NCI-H2227 (cell line): ENCODE measurements around the gene MAP3K20.
A peak's percentile ranks its signal among the peaks of the same experiment; 100 is the strongest.
"Not testable (repeated sequence)": the region's sequence is repeated elsewhere in the genome, so short reads cannot be mapped to it uniquely, and the experiment has no call there.

Experiments
- DNase-seq: peaks from one replicate; lab custom pipeline; 2025; ENCODE audit not compliant: unreplicated experiment; lab: John Stamatoyannopoulos, UW

MAP3K20 gene

DNA sequence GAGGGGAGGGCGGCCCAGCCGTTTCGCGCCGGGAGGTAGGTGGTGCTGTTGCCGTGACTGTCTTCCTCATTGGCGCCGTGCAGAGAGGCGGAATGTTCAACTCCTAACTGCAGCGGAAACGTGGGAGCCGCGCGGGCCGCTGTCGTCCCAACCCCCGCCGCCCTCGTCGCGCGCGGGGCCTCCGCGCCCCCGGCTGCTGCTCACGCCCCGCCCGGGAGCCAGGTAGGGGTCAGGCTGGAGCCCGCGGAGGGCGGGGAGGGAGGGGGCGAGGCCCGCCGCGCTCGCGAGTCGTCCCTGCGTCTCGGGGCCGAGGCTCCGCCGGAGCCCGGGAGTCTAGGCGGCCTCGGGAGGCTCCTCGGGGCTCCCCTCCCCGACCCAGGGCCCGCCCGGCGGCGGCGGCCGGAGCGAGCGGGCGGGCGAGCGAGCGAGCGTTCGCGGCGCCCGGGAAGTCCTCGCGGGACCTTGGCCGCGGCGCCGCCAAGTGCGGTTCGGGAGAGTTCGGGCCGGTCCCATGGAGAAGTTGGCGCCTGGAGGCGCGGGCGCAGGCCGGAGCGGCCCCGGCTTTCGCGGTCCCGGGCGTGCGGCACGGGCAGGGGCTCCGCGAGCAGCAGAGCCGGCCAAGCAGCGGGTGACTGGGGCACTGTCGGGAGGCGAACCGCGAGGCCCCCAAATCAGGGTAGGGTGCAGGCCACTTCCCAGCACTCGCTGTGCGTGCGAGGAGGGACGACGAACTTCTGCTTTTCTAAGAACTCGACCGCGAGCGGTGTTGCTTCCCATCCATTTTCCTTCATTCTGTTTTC, at the start of gene MAP3K20:
Gene MAP3K20 (plus strand): TSS at position 66 of the 800 bp plus-strand sequence. CDS start 15,186 bp downstream, outside the sequence.
- peak; percentile 81 for DNase-seq

DNA sequence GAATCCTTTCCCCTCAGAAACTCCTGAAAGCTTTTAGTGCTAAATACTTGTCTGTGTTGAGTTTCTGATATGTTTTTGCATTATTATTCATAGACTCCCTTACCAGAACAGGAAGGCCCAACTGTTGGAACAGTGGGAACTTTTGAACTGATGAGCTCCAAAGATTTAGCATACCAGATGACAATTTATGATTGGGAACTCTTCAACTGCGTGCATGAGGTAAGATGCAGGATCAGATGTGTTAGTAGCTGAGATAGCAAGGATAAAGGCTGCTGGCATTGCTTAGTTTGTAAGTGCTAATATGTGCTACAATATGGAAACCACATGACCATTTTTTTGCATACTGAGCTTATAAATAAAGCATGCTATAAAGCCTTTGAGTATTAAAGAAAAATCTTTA, 49.2 kb upstream of the MAP3K20 start:
- no peak for DNase-seq

DNA sequence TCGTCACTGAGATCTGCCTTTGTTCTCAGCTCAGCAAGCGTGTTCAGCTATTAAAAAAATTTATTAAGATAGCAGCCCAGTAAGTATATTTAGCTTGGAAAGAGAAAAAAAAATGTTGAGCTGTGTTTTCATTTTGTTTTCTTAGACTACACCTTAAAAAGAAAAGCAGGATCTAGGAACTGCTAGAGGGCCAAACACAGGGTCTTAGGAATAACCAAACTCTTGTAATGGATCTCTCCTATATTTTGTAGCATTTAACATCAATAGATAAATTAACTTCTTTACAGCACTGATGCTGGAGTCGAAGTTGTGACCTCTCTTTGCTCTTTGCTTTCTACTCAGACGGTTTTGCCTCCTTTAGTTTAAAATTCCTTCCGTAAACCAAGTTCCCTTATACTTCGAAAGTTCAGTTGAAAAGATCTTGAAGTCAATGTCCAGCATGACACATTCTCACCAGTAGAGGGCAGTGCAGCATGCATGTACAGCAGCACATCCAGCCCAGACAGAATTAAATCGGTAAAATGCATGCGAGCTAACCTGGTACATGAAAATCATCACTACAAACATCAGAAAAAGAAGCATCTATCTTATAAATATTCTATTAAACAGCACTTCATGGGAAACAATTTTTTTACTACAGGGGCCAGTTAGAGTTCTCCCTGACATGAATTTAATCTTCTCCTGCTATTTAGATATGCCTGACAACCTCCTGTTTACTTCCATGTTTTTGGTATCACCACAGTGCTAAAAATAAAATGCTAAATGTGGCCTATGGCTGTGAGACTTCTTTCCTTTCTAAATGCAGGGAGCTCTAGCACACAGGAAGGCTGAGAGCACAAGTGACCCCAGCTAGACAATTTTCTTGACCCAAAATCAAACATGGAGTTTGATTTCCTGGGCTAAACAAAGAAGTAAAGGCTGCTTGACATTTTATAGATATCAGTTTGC, 48.2 kb upstream of the MAP3K20 start:
- peak; percentile 93 for DNase-seq

DNA sequence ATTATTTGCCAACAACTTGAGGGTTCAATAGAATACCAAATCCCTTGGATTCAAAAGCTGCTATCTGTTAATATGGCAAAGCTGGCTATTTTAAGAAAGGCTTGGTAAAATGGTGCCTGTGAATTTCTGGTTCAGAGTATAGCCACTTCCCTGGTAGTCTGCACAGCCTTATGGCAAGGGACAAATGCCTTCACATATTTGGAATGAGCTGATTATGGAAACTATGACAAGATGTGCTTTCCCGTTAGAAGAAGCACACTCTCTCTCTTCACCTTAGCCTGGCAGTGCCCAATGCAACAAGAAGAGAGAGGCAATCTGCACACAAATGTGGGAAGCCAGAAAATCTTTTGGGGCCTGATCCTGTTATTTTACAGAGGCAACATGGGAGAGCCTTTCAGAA, 47.5 kb upstream of the MAP3K20 start:
- no peak for DNase-seq

DNA sequence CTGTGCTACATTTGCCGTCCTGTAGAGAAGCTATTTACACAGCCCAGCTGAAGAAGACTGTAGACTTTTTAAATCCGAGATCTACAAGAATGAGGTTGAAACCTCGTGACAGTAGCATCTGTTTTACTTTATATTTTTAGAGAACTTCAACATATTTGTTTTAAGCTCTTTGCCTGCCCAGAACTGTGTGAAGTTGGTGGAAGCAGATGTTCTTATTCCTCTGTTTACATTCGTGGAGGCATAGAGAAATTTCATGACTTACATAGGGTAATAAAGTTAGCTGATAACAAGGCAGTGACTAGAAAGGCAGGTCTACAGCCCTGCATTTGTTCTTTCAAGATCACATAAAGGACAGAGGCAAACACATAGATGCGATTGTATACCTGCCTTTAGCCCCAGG, 47.0 kb upstream of the MAP3K20 start:
- no peak for DNase-seq

DNA sequence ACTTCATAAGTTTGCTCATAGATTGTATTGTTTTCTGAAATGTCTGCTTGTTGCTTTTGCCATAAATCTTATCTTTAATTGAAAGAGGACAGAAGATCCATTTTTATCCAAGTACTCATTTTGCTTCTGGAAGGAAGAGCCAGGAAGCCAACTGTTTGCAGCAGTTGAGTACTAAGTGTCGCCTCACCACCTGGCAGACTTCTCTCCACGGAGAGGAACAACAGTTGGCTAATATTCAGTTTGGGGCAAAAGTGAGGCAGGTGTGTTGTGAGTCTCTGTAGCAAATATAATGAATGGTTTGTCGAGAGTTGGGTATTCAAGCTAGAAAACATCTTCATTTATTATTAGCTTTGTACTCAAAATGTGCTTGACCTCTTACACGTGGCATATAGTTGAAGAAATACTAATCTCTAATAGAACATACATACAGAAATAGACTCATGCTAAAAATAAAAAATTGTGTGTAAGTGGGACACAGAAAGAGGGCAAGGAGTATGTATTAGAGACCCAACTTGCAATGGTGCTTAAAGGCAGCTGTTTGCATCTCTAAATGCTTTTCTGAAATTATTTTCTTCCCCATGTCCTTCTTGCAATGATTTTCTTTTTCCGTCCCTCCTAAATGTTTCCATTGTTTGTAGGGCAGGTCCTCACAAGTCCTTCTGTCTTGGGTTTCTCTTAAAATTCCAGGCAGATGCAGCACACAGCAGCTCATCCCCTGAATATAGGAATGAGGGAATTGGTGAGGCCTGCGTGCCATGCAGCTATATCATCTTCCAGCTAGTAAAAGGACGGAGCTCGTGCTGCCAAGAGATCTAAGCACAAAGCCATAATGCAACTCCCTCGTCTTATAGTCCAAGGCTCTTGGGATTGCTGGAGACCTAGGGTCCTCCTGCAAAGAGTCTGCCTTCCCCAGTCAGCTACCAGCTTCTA, 44.8 kb upstream of the MAP3K20 start:
- DNase-seq, result peak; percentile 38

DNA sequence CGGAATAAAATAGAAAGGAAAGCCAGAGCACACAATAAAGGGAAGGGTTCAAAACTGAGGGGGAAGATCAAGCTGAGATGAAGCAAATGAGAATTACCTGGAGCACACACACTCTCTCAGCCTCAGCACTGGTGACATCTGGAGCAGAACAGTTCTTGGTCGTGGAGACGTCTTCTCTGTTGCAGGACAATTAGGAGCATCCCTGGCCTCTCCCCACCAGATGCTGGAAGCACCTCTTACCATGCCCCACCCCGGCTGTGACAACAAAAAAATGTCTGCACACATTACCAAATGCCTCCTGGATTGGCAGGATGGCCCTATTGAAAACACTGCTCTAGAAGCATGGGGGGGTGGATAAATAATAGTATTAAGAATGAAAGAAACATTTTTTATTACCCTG, 43.6 kb upstream of the MAP3K20 start:
- DNase-seq, result no peak

DNA sequence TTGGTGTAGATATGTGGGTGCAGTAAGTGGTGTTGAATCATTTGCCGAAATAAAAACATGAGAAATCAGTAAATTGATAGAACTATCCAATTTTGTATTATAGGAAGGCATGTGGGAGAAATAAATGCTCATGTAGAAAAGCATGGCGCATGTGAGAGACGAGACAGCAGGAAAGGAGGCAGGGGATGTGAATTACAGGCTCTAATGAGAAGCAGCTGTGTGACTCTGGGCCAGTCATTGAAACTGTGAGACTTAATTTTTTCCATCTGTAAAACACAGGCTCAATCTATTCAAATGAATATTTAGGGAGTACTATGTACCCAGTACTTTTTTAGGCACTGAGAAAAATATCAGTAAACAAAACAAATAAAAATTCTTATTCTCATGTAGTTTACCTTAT, 42.6 kb upstream of the MAP3K20 start:
- no peak for DNase-seq

DNA sequence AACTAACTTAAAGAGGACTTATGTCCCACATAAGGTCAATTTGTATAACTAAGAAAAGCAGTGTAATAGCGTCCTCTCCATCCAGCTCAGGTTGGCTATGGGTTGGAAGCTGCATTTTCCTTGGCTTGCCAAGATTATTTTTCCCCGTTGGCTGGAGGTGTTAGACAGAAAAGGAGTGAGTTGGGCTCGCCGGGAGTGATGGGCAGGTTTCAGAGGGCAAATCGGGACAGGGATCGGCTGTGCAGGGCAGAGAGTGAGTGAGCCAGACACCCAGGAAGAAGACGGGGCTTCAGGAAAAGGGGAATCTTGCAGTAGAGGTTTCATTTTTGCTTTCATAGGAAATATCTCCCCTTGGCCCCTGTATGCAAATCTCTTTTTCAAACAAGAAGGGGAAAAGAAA, 41.5 kb upstream of the MAP3K20 start:
- no peak for DNase-seq

DNA sequence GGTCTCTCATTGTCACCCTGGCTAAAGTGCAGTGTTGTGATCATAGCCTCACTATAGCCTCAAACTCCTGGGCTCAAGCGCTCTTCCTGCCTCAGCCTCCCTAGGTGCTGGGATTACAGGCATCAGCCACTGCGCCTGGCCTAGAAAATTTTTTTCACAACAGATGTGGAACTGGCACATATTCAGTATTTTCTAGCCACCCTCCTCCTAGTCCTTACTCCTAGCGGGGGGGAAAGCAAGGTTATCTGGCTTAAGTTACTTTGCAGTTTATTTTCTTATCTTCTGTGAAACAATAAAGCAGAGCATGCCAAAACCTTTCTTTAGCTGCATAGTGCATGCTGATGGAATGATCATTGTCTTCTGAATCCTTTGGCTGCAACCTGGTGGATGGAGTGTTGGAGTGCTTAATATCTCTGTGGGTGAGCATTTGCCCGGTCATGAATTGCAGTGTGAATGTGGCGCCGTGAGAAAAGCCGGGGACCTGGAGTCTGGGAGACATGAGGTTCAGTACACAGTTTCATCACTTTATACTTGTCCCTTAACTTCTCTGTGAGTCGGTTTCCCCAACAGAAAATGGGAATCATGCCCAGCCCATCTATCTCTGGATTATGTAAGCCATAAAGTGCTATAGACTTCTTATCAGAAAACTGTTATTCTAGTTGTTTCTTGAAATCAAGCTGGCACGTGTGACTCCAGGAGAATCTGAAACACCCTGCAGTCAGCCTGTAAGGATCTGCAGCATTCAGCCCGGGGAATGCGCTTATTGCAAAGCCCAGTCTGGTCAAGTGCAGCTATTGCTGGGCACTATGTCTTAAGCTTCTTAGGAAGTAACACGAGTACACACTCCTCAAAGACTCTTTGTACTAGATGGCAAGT, 38.2 kb upstream of the MAP3K20 start:
- DNase-seq, result no peak

DNA sequence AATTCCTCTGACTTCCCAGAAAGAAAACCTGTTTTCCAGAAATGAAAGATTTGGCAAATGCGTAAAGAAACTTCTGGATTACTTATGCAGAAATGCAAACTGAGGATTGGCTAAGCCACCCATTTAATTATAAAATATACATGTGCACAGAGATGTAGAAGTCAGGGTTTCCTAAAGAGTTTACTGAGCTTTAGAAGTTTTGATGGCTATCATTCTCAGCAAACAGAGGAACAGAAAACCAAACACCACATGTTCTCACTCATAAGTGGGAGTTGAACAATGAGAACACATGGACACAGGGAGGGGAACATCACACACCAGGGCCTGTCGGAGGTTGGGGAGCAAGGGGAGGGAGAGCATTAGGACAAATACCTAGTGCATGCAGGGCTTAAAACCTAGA, 37.4 kb upstream of the MAP3K20 start:
- DNase-seq, result not testable (repeated sequence)

DNA sequence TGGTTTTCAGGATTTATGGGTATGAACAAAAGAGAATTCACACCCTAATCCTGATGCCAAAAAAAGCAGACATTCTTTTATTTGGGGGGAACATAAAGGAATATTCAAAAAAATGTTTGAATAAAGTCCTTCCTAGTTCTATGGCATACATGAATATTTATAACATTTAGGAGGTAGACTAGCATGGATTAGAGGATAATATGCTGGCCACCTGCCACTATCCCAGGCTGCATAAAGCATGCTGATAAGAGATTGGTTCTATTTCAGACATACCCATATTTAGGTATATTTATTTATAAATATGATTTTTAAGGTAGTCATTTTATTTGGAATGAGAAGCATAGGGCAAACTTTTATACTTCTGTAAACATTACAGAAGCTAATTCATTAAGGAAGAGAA, 34.9 kb upstream of the MAP3K20 start:
- DNase-seq, result no peak

DNA sequence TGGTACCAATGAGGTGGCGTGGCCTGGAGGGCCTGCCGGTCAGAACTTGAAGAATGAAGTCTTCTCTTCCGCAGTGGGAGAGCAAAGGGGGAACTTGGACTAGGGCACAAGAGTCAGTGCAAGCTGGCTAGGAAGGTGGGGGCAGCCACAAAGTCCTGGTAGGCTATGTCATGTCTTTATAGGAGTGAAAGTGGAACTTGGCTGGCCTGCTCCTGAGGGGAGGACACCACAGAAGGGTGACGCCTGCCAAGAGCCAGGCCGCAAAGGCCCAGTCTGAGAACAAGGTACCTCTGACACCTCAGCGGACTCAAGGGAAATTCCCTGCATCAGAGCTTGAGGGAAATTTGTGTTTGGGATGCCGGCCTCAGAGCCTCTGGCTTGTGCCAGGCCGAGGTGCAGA, 32.2 kb upstream of the MAP3K20 start:
- DNase-seq, result no peak

DNA sequence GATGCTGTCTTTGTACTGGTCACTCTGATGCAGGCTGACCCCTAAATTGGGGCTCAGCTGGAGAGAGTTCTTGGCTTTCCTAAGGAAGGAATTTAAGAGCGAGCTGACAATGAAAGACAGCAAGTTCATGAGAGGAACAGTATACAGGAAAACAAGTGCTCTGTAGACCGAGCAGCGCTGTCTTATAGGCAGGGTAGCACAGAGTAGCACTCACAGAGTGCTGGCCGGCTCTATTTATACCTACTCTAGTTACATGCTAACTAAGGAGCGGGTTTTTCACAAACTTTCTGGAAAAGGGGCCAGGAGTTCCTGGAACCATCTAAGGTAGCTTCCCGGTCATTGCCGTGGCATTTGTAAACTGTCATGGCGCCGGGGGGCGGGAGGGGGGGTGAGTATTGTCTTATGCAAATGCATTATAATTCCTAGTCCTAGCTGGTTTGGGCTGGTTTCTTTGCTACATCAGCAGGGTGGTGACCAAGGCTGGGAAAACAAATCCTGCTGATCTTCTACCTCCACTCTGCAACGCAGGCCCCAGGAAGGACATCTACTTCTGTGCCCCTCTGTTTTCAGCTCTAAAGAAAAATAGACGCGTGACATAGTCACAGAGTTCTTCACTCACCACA, 31.6 kb upstream of the MAP3K20 start:
- DNase-seq, result no peak

DNA sequence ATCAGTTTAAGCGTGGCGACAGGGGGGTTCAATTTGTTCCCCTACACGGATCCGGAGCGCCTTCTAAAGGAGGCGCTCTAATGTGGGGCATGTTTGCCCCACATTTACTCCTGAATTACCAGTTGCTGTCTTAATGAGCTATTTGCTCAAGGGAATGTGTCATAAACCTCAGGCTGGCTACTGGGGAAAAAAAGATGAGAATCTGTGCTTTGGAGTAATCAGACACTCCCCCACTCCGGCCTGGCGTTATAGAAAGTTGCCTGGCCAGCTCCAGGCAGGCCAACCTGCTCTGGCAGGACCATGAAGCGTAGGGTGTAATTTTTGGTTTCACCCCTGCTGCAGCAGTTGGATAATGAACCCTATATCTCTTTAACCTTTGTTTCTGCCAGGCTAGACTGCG, 31.0 kb upstream of the MAP3K20 start:
- no peak for DNase-seq

DNA sequence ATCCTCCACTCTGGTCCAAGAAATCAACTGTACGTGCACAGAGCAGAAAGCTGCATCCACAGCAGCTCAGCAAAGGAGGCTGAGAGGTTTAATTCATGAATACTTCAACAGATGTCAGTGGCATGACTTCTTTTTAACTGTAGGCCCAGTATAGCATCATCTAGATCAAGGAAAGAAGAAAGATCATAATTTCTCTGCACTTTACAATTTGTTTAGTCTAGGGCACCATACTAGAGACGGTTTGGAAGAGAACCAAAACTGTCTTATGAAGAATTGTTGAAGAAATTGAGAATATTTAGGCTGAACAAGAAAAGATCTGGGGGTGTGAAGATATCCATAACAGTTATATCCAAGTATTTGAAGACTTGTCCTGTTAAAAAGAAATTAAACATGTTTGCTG, 30.5 kb upstream of the MAP3K20 start:
- no peak for DNase-seq

DNA sequence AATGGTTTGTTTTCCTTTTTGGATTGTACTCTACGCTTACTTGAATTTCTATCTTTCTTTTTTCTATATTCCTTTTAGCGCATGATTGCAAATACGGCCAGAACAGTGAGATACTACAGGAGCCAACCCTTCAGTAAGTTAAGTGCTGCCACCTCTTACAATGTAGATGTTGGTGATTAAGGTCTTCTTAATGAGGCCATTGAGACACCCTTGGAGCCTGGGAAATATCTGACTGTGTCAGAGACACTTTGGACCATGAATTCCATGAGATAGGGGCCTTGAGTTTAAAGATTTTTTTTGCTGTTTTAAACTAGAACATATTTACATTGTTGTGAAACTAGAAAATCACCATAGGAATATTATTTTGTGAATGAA, 27.1 kb upstream of the MAP3K20 start:
- no peak for DNase-seq

DNA sequence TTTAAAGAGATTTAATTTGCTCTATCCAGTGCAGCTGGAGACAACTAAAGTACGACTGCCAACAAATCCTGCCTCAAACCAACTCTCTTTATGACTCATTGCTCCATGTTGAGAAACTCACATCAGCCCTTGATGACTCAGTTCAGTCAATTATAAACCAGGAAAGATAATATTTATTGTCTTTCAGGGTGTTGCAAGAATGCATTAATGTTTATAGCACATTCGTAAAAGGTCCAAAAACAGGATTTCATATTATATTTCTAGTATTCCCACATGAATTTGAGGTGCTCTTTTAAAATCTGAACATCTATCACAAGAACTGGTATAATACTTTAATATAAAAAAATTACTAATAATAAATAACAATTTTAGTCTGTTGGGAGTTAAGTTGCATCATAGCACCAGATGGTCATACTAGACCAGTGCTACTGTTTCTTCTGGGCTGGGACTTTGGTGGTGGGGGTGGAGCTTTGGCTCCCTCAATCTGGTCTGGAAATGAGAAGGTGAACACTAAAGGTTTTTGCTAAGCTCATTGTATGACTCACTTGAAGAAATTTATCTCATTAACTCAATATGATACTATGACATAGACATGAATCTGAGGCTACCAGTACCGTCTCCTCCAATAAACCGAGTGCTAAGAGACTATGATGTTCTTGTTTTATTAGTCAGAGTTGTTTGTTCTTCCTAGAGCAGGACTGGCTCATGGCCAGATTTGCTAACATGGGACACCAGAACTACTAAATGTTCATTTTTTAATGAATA, 26.6 kb upstream of the MAP3K20 start:
- no peak for DNase-seq

DNA sequence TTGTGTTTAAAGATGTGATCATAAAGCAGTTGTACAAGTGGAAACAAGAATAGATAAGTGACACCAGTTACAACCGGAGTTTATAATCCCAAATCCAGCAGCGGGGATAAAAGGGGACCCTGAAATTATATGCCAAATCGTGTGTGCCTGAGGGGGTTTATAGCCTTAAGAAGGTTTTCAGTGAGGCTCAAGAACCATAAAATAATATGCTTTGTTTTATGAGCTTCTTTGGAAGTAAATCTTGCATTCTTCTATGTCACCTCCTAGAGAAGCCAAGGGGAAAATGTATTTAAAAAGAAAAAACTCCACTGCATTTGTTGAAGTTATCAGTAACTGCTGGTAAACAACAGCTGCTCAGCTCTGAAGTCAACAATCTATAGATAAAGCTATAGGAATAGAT, 25.8 kb upstream of the MAP3K20 start:
- no peak for DNase-seq
